CD4-positive, alpha-beta T cell (primary cell): ENCODE measurements around the gene ARMC10. TPM values are rescaled to one million over a fixed set of nuclear protein-coding genes. Genes with fewer than 3 reads are reported as not detected.

Source experiments
- ATAC-seq: fragments of 200-7000 bp; cut with Tn5 transposase; one replicate; pipeline ENCODE4 v1.10.0; 2022; ENCODE audit warnings: mild to moderate bottlenecking; ENCODE audit not compliant: poor library complexity
- CTCF ChIA-PET: fragments of 350-600 bp; sonication (Branson Sonifier 250); formaldehyde crosslinking; loops from one replicate; lab custom pipeline; 2021; ENCODE audit warnings: antibody characterized with exemption, inconsistent platforms; lab: Charles Lee
- POLR2A ChIA-PET: fragments of 350-600 bp; sonication (Branson Sonifier 250); formaldehyde crosslinking; loops from one replicate; lab custom pipeline; 2021; ENCODE audit warnings: antibody characterized with exemption, inconsistent platforms; lab: Charles Lee
- DNase-seq, 14 experiments: peaks; one replicate each; pipeline ENCODE4 v3.0.0-alpha.2; 2013 to 2020; ENCODE audit warnings: mixed read lengths in 2 of 14
- H3K27ac ChIP-seq, 2 donors: one replicate each; pipeline versions ENCODE4 v1.5.1 to v1.7.0; 2013; ENCODE audit warnings: low read length in 2 of 2, low read depth in 1 of 2, mild to moderate bottlenecking in 1 of 2
- H3K27me3 ChIP-seq, 2 experiments: 1 replicate in 1 of 2; 2 replicates in 1 of 2; pipeline versions ENCODE4 v1.6.1 to v1.7.0; 2013; ENCODE audit warnings: low read length in 2 of 2, control low read depth in 1 of 2, mild to moderate bottlenecking in 1 of 2, moderate library complexity in 1 of 2; ENCODE audit not compliant: insufficient read depth in 2 of 2, control insufficient read depth in 1 of 2
- H3K36me3 ChIP-seq: one replicate; pipeline ENCODE4 v1.6.1; 2013; ENCODE audit warnings: low read length, control low read depth; ENCODE audit not compliant: insufficient read depth
- H3K4me1 ChIP-seq: one replicate; pipeline ENCODE4 v1.6.1; 2013; ENCODE audit warnings: low read length, control low read depth; ENCODE audit not compliant: insufficient read depth
- H3K4me3 ChIP-seq: one replicate; pipeline ENCODE4 v1.5.1; 2013; ENCODE audit warnings: mild to moderate bottlenecking, low read length, moderate library complexity
- H3K9me3 ChIP-seq, 2 experiments: 1 replicate in 1 of 2; 2 replicates in 1 of 2; pipeline versions ENCODE4 v1.6.1 to v1.7.0; 2013; ENCODE audit warnings: low read length in 2 of 2, mild to moderate bottlenecking in 2 of 2, control low read depth in 1 of 2, moderate library complexity in 1 of 2; ENCODE audit not compliant: control insufficient read depth in 1 of 2, insufficient read depth in 1 of 2
- H3K27ac Mint-ChIP-seq: one replicate; pipeline ENCODE4 v1.8.0; 2020; ENCODE audit warnings: mixed read lengths
- H3K27me3 Mint-ChIP-seq: one replicate; pipeline ENCODE4 v1.8.0; 2021; ENCODE audit warnings: mixed read lengths
- H3K36me3 Mint-ChIP-seq: one replicate; pipeline ENCODE4 v1.8.0; 2021; ENCODE audit warnings: low read depth, mixed read lengths
- H3K4me1 Mint-ChIP-seq: one replicate; pipeline ENCODE4 v1.8.0; 2021; ENCODE audit warnings: low read depth, mixed read lengths
- H3K4me3 Mint-ChIP-seq: one replicate; pipeline ENCODE4 v1.8.0; 2020; ENCODE audit warnings: mild to moderate bottlenecking, mixed read lengths
- H3K9me3 Mint-ChIP-seq: one replicate; pipeline ENCODE4 v1.8.0; 2020; ENCODE audit warnings: mixed read lengths
- CTCF ChIP-seq: fragments of 200-600 bp; IDR thresholded peaks from one replicate; pipeline ENCODE4 v1.8.0; 2022; ENCODE audit warnings: antibody characterized with exemption, mild to moderate bottlenecking
- intact Hi-C, 2 experiments: fragments of 100-400 bp; cut with DNase I in 1 of 2; cut with micrococcal nuclease in 1 of 2; formaldehyde crosslinking; loops; one replicate each; pipeline versions ENCODE4 v1.15.1 to v1.9.0; 2023 to 2025; cut with DNase I, micrococcal nuclease
- total RNA-seq, 174 experiments: library from RNA in 2 of 174; stranded (reverse) in 2 of 174; gene quantifications; one replicate each; pipeline ENCODE4 v1.2.3 and lab custom pipeline; 2021 to 2026

Gene ARMC10
- total RNA-seq, 2 experiments from 2014 or later, result 6.0 to 6.9 TPM

DNA sequence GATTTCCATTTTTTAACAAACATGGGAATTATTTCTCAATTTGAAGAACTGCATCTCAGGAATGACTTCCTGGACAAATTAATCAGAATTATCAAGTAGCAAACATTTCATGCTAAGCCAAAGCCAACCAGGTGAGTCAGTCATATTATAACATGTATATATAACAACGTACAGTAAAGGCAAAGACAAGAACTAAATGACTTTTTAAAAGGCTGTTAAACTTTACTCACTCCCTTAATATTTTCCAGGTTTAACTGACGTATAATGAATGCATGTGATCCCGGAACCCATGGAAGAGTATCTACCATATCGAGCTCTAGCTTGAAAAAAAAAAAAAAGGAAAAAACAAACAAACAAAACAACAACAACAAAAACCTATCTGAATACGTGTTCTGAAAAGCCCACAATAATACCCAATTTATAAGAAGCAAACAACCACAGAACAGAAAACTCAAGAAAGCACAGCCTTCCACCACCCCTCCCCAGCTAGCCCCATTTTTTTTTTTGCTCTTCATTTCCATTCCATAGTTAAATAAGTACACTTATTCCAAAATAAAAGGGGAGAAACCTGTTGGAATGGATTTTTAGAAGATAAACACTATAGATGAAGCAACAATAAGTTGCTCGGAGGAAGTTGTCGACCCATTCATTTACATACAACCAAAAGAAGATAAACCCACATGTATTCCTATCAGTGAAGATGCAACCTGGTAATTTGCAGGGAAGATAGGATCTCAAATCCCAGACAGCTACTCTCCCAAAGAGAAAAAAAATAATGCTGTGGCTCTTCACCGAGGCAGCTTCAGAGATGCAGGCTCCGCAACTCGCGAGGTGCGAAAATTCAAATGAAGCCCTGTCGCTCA is 73.4 kb downstream of the ARMC10 start:
- Histone ChIP-seq H3K4me3 (peak overlapping the region; percentile 70), H3K36me3 (no peaks in the 10 kb centered on the region), H3K4me1 (peaks cover 10% of the 10 kb centered on the region), H3K9me3 (no peaks in the 10 kb centered on the region), H3K27me3 (no peaks in the 10 kb centered on the region), H3K27ac (peak overlapping the region; percentile 42 to 67)
- H3K9me3 Mint-ChIP-seq, result no peaks in the 10 kb centered on the region
- peaks cover 51% of the 10 kb centered on the region for H3K4me1 Mint-ChIP-seq
- DNase-seq, result no peak
- no peak for TF ChIP-seq CTCF
- H3K36me3 Mint-ChIP-seq, result peaks cover 17% of the 10 kb centered on the region
- H3K27ac Mint-ChIP-seq, result peak overlapping the region; percentile 90
- CTCF ChIA-PET, result no interaction called here
- POLR2A ChIA-PET, result interaction anchor here (1.0 to 3.7 kb wide), 6 partner anchors 9 to 400 kb away, joined by 3 to 20 read pairs (median 4); partner anchors contain the start of genes ARMC10, FAM185A, FBXL13 and PSMC2
- intact Hi-C loops, result loop anchor here (2.0 to 5.0 kb wide), 2 partner anchors 74 to 194 kb away; partner anchors contain the start of genes ARMC10 (in 2 of the 2), FBXL13 (in 2 of the 2) and DNAJC2 (in 1 of the 2)
- ATAC-seq, result no peak
- H3K4me3 Mint-ChIP-seq, result peak overlapping the region; percentile 97
- H3K27me3 Mint-ChIP-seq, result no peaks in the 10 kb centered on the region

Other genes starting within 250 kb of the ARMC10 start
- gene LRRC17, start 162.1 kb upstream of the ARMC10 start, total RNA-seq, result under 1 TPM in 1 of 2 experiments, not detected in 1; 0.22 TPM
- 1 to 10 TPM in 1 of 2 experiments, under 1 TPM in 1; 0.89 to 1.4 TPM for gene FBXL13, start 344 bp upstream of the ARMC10 start, total RNA-seq
- gene NAPEPLD, start 74.0 kb downstream of the ARMC10 start, total RNA-seq, result 1 to 10 TPM; 1.5 to 1.7 TPM
- gene PMPCB, start 222.3 kb downstream of the ARMC10 start, total RNA-seq, result 100 to 1,000 TPM; 101 to 103 TPM